ENCODE measurements around the gene ATP8A1. TPM values are rescaled to one million over a fixed set of nuclear protein-coding genes. Genes with fewer than 3 reads are reported as not detected.

Gene ATP8A1
- total RNA-seq, 1 donor from 2014 or later: 11.6 TPM

DNA sequence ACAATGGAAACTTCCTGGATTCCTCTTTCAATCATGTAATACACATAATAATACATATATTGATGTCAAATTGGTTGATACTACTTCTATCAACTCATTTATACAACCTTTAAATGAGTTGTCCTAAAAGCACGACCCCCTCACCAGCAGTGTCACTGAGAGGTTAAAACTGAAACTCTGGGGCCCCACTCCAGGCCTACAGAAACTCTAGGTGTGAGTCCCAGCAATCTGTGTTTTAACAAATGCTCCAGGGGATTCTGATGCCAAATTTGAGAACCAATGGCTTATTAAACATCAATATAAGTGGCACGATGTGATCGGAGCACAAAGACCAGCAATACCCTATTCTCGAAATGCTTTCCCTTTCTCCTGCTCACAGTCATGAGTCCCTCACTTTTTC lies 47.9 kb downstream of the ATP8A1 start:
- H3K4me1 Mint-ChIP-seq (ENCODE audit: unreplicated experiment): peaks cover 4% of the 10 kb centered on the region
- H3K36me3 Mint-ChIP-seq: no peaks in the 10 kb centered on the region
- H3K9me3 Mint-ChIP-seq: no peaks in the 10 kb centered on the region
- H3K27me3 Mint-ChIP-seq: peaks cover 10% of the 10 kb centered on the region
- no peak overlapping the region for H3K4me3 Mint-ChIP-seq
- DNase-seq (ENCODE audit: extremely low spot score, unreplicated experiment): no peak
- TF ChIP-seq, protein P1, sequence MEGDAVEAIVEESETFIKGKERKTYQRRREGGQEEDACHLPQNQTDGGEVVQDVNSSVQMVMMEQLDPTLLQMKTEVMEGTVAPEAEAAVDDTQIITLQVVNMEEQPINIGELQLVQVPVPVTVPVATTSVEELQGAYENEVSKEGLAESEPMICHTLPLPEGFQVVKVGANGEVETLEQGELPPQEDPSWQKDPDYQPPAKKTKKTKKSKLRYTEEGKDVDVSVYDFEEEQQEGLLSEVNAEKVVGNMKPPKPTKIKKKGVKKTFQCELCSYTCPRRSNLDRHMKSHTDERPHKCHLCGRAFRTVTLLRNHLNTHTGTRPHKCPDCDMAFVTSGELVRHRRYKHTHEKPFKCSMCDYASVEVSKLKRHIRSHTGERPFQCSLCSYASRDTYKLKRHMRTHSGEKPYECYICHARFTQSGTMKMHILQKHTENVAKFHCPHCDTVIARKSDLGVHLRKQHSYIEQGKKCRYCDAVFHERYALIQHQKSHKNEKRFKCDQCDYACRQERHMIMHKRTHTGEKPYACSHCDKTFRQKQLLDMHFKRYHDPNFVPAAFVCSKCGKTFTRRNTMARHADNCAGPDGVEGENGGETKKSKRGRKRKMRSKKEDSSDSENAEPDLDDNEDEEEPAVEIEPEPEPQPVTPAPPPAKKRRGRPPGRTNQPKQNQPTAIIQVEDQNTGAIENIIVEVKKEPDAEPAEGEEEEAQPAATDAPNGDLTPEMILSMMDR (conservative IDR thresholded peaks at IDR 0.05): no peak
- H3K27ac Mint-ChIP-seq: no peak overlapping the region

DNA sequence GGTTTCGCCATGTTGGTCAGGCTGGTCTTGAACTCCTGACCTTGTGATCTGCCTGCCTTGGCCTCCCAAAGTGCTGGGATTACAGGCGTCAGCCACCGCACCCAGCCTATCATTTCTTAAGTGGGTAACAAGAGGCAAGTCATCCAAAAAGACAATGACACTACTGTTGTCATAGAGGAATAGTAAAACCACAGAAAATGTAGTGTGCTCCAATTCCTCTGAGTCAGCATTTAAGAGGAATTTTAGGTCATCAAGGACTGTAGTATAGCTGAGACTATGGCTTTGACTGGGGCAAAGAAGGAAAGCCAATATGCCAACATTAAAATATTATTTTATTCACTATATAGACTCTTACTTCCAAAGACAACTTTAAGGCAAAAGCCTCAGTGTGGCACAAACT lies 48.4 kb downstream of the ATP8A1 start:
- peaks cover 4% of the 10 kb centered on the region for H3K4me1 Mint-ChIP-seq (ENCODE audit: unreplicated experiment)
- H3K27me3 Mint-ChIP-seq: peaks cover 10% of the 10 kb centered on the region
- TF ChIP-seq, protein P1 (conservative IDR thresholded peaks at IDR 0.05): no peak
- H3K4me3 Mint-ChIP-seq: no peak overlapping the region
- no peaks in the 10 kb centered on the region for H3K9me3 Mint-ChIP-seq
- no peak overlapping the region for H3K27ac Mint-ChIP-seq
- H3K36me3 Mint-ChIP-seq: no peaks in the 10 kb centered on the region
- no peak for DNase-seq (ENCODE audit: extremely low spot score, unreplicated experiment)

DNA sequence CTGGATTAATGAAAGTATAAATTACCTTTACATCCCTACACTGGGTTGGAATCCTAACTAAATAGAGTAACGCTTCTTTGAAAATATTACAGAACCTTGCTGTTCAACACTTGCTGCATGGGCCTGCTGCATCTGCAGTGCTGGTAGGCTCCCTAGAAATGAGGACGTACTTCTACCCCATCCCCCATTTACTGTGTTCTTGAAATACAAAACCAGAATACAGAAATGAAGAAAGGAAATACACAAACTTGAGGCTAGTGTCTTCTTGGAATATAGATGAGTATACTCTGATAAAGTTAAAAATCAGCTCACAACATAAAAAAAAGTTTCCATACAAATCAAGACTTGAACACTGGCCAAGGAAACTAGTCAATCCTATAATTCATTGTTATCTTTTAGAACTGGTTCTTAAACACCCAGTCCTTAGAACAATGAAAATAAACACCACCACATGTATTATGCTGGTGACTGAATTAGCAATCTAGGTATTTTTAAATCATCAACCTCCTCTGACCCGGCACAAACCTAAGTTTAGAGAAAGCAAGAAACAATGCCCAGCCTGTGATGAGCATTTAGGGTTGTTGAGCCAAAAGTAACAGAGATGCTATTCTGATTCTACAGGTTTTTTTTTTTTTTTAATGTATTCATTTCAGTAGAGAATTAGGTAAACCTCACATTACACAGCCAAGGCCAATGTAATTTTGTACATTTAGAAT lies 49.7 kb downstream of the ATP8A1 start:
- H3K27ac Mint-ChIP-seq: no peak overlapping the region
- peaks cover 4% of the 10 kb centered on the region for H3K4me1 Mint-ChIP-seq (ENCODE audit: unreplicated experiment)
- no peak overlapping the region for H3K4me3 Mint-ChIP-seq
- TF ChIP-seq, protein P1 (conservative IDR thresholded peaks at IDR 0.05): no peak
- no peak for DNase-seq (ENCODE audit: extremely low spot score, unreplicated experiment)
- no peaks in the 10 kb centered on the region for H3K9me3 Mint-ChIP-seq
- H3K27me3 Mint-ChIP-seq: peaks cover 10% of the 10 kb centered on the region
- H3K36me3 Mint-ChIP-seq: no peaks in the 10 kb centered on the region

DNA sequence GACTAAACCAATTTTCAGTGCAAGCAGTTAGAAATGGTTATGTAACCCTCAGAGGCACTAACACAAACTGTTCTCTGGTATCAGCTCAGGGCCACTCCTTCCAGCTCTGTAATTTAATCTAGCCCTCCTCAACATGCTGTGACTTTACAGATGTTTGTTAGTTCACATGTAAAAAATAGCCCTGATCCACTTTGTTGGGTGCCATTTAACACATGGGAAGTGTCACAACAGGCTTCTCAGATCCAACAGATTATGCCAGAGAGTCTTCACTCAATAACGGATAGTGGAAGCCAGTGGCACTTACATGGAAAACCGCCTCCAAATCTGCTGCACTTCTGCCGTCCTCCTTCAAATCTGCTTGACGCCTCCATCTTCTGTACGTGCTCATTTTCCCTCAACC lies 51.6 kb downstream of the ATP8A1 start:
- Mint-ChIP-seq H3K9me3 (no peaks in the 10 kb centered on the region), H3K27me3 (peaks cover 8% of the 10 kb centered on the region), H3K36me3 (no peaks in the 10 kb centered on the region), H3K4me1 (ENCODE audit: unreplicated experiment) (peaks cover 4% of the 10 kb centered on the region), H3K4me3 (no peak overlapping the region), H3K27ac (no peak overlapping the region)
- no peak for DNase-seq (ENCODE audit: extremely low spot score, unreplicated experiment)
- TF ChIP-seq, protein P1 (conservative IDR thresholded peaks at IDR 0.05): no peak

DNA sequence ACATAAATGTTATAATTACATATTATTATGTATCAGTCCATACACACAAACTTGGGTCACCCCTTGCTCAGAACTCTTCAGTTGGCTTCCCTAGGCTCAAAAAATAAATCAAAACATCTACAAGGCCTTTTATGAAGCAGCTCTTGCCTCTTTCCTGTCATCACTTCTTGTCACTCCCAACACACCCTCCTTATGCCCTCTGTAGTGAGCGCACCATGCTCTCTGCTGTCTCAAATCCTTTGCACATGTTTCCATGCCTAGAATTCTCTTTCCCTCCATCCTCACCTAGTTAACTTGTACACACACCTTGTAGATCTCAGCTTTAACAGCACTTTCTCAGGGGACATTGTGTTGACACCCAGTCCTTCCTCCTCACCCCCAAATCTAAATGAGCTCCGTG lies 53.0 kb downstream of the ATP8A1 start:
- H3K9me3 Mint-ChIP-seq: no peaks in the 10 kb centered on the region
- no peaks in the 10 kb centered on the region for H3K27me3 Mint-ChIP-seq
- H3K36me3 Mint-ChIP-seq: no peaks in the 10 kb centered on the region
- peaks cover 4% of the 10 kb centered on the region for H3K4me1 Mint-ChIP-seq (ENCODE audit: unreplicated experiment)
- H3K27ac Mint-ChIP-seq: no peak overlapping the region
- no peak for DNase-seq (ENCODE audit: extremely low spot score, unreplicated experiment)
- H3K4me3 Mint-ChIP-seq: no peak overlapping the region
- TF ChIP-seq, protein P1 (conservative IDR thresholded peaks at IDR 0.05): no peak

All from type B pancreatic cell (in vitro differentiated cells).